ENCODE results near the gene ANKLE2. TPM values are rescaled to one million over a fixed set of nuclear protein-coding genes. Genes with fewer than 3 reads are reported as not detected.

ANKLE2 gene
- total and polyA plus RNA-seq, 2 donors = 45.4 to 62.5 TPM

DNA sequence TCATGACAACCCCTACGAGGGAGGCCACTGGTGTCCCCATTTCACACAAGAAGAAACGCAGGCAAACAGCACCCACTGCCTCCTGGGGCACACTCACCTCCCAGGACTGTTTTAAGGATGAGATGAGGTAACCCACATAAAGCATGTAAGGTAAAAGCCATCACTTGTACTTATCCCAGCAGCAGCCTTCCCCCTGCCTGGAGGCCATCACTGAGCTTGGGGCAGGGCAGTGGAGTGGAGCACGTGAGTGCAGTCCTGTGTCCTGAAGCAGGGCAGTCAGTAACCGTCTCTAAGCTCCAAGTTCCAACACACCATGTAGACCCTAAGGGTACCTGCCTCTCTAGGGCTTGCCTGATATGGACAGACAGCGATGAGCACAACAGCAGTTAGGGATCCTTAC lies 76.2 kb downstream of the ANKLE2 start:
- Histone ChIP-seq H3K27me3 (ENCODE audit: control insufficient read depth in 2 of 2, insufficient read depth in 1 of 2, low read length in 1 of 2) (no peaks in the 10 kb centered on the region), H3K36me3 (ENCODE audit: control insufficient read depth in 2 of 2, insufficient read depth in 2 of 2, low read length in 1 of 2) (peaks cover 3 to 11% of the 10 kb centered on the region in 2 donors), H3K9me3 (ENCODE audit: control insufficient read depth in 2 of 2, insufficient read depth in 1 of 2, low read length in 1 of 2) (no peaks in the 10 kb centered on the region), H3K4me1 (ENCODE audit: control insufficient read depth in 2 of 2, insufficient read depth in 2 of 2, low read length in 2 of 2) (peaks cover 0 to 14% of the 10 kb centered on the region in 2 donors), H3K27ac (ENCODE audit: low read depth in 1 of 2, low read length in 1 of 2) (no peak overlapping the region), H3K4me3 (ENCODE audit: low read length in 2 of 2) (no peak overlapping the region)
- WGBS = 74% methylated on average over 5 of the region's 5 CpGs
- no peak for DNase-seq (ENCODE audit: low read depth in 6 of 9, low spot score in 9 of 9)

- H3K4me3 ChIP-seq (ENCODE audit: low read length in 2 of 2) = no peak overlapping the region
- peaks cover 0 to 3% of the 10 kb centered on the region in 2 donors for H3K9me3 ChIP-seq (ENCODE audit: control insufficient read depth in 2 of 2, insufficient read depth in 1 of 2, low read length in 1 of 2)
- WGBS = 96% methylated on average over 9 of the region's 9 CpGs
- no peaks in the 10 kb centered on the region for H3K27me3 ChIP-seq (ENCODE audit: control insufficient read depth in 2 of 2, insufficient read depth in 1 of 2, low read length in 1 of 2)
- no peak overlapping the region for H3K27ac ChIP-seq (ENCODE audit: low read depth in 1 of 2, low read length in 1 of 2)
- H3K36me3 ChIP-seq (ENCODE audit: control insufficient read depth in 2 of 2, insufficient read depth in 2 of 2, low read length in 1 of 2) = peaks cover 70 to 80% of the 10 kb centered on the region in 2 donors
- peaks cover 0 to 5% of the 10 kb centered on the region in 2 donors for H3K4me1 ChIP-seq (ENCODE audit: control insufficient read depth in 2 of 2, insufficient read depth in 2 of 2, low read length in 2 of 2)
- no peak for DNase-seq (ENCODE audit: low read depth in 6 of 9, low spot score in 9 of 9)
Measured at GRCh38 chr12:132677492-132677891, 84.1 kb downstream of the ANKLE2 start.

GRCh38 chr12:132675757-132676432 lies 85.7 kb downstream of the ANKLE2 start:
- peaks cover 0 to 2% of the 10 kb centered on the region in 2 donors for H3K4me1 ChIP-seq (ENCODE audit: control insufficient read depth in 2 of 2, insufficient read depth in 2 of 2, low read length in 2 of 2)
- no peaks in the 10 kb centered on the region for H3K27me3 ChIP-seq (ENCODE audit: control insufficient read depth in 2 of 2, insufficient read depth in 1 of 2, low read length in 1 of 2)
- peaks cover 0 to 3% of the 10 kb centered on the region in 2 donors for H3K9me3 ChIP-seq (ENCODE audit: control insufficient read depth in 2 of 2, insufficient read depth in 1 of 2, low read length in 1 of 2)
- WGBS = 97% methylated on average over 14 of the region's 14 CpGs
- peaks cover 79 to 90% of the 10 kb centered on the region in 2 donors for H3K36me3 ChIP-seq (ENCODE audit: control insufficient read depth in 2 of 2, insufficient read depth in 2 of 2, low read length in 1 of 2)
- no peak overlapping the region for H3K4me3 ChIP-seq (ENCODE audit: low read length in 2 of 2)
- no peak for DNase-seq (ENCODE audit: low read depth in 6 of 9, low spot score in 9 of 9)
- no peak overlapping the region for H3K27ac ChIP-seq (ENCODE audit: low read depth in 1 of 2, low read length in 1 of 2)

Other genes starting within 250 kb of the ANKLE2 start
- gene LRCOL1, start 151.2 kb downstream of the ANKLE2 start, total RNA-seq = 0.61 TPM
- 1.1 TPM for gene LRCOL1, start 151.2 kb downstream of the ANKLE2 start, polyA plus RNA-seq
- gene P2RX2, start 143.1 kb downstream of the ANKLE2 start, total RNA-seq = 0.66 TPM
- 2.5 TPM for gene P2RX2, start 143.1 kb downstream of the ANKLE2 start, polyA plus RNA-seq
- 22.2 TPM for gene POLE, start 74.5 kb downstream of the ANKLE2 start, total RNA-seq
- gene POLE, start 74.5 kb downstream of the ANKLE2 start, polyA plus RNA-seq = 19.3 TPM
- gene PXMP2, start 74.2 kb downstream of the ANKLE2 start, total RNA-seq = 50.1 TPM
- 6.3 TPM for gene PXMP2, start 74.2 kb downstream of the ANKLE2 start, polyA plus RNA-seq
- gene PGAM5, start 51.0 kb downstream of the ANKLE2 start, total RNA-seq = 31.6 TPM
- 17.4 TPM for gene PGAM5, start 51.0 kb downstream of the ANKLE2 start, polyA plus RNA-seq
- 34.2 TPM for gene GOLGA3, start 67.0 kb upstream of the ANKLE2 start, total RNA-seq
- gene GOLGA3, start 67.0 kb upstream of the ANKLE2 start, polyA plus RNA-seq = 19.5 TPM
- 39.5 TPM for gene CHFR, start 125.8 kb upstream of the ANKLE2 start, total RNA-seq
- gene CHFR, start 125.8 kb upstream of the ANKLE2 start, polyA plus RNA-seq = 85.4 TPM
- gene ZNF605, start 194.5 kb upstream of the ANKLE2 start, total RNA-seq = 9.0 TPM
- 4.7 TPM for gene ZNF605, start 194.5 kb upstream of the ANKLE2 start, polyA plus RNA-seq
- gene ZNF26, start 224.5 kb upstream of the ANKLE2 start, total RNA-seq = 9.7 TPM
- gene ZNF26, start 224.5 kb upstream of the ANKLE2 start, polyA plus RNA-seq = 9.0 TPM